BJ (cell line): ENCODE measurements around the gene PPP4R4. TPM values are rescaled to one million over a fixed set of nuclear protein-coding genes. Genes with fewer than 3 reads are reported as not detected.
"Not testable (repeated sequence)": the region's sequence is repeated elsewhere in the genome, so short reads cannot be mapped to it uniquely, and the experiment has no call there.

ENCODE experiments used
- CTCF ChIA-PET: fragments of 350-600 bp; formaldehyde crosslinking; extraction: SDS; loops from one replicate; lab custom pipeline; 2021; ENCODE audit warnings: antibody characterized with exemption, inconsistent platforms; lab: Yijun Ruan, JAX
- POLR2A ChIA-PET: fragments of 300-600 bp; sonication (Branson Sonifier 250); formaldehyde crosslinking; extraction: SDS; loops from one replicate; lab custom pipeline; 2021; ENCODE audit warnings: antibody characterized with exemption; lab: Charles Lee
- DNase-seq: peaks from one replicate; pipeline ENCODE4 v3.0.0-alpha.2; 2011; ENCODE audit warnings: low read depth
- H3K27me3 ChIP-seq: 2 replicates; pipeline ENCODE4 v1.6.0; 2011; ENCODE audit warnings: low read length; ENCODE audit not compliant: control insufficient read depth, insufficient read depth
- H3K36me3 ChIP-seq: 2 replicates; pipeline ENCODE4 v1.5.1; 2011; ENCODE audit warnings: low read length; ENCODE audit not compliant: control insufficient read depth, insufficient read depth
- H3K4me3 ChIP-seq: 2 replicates; pipeline ENCODE4 v1.5.1; 2011; ENCODE audit warnings: low read depth, mild to moderate bottlenecking, control low read depth, low read length
- polyA plus RNA-seq: library from polyadenylated mRNA; depleted of rRNA; stranded (reverse); fragments of >200 nt; gene quantifications from 2 replicates; pipeline ENCODE4 v1.2.3, GENCODE V29; 2011
- TF ChIP-seq, protein P1 (sequence below): IDR thresholded peaks from 2 replicates; pipeline ENCODE4 v1.5.1; 2011; ENCODE audit warnings: low read depth, mild to moderate bottlenecking, control low read depth, inconsistent platforms, low read length, moderate library complexity; ENCODE audit not compliant: insufficient read depth

Gene PPP4R4
- polyA plus RNA-seq, 1 experiment: 0.37 TPM

DNA sequence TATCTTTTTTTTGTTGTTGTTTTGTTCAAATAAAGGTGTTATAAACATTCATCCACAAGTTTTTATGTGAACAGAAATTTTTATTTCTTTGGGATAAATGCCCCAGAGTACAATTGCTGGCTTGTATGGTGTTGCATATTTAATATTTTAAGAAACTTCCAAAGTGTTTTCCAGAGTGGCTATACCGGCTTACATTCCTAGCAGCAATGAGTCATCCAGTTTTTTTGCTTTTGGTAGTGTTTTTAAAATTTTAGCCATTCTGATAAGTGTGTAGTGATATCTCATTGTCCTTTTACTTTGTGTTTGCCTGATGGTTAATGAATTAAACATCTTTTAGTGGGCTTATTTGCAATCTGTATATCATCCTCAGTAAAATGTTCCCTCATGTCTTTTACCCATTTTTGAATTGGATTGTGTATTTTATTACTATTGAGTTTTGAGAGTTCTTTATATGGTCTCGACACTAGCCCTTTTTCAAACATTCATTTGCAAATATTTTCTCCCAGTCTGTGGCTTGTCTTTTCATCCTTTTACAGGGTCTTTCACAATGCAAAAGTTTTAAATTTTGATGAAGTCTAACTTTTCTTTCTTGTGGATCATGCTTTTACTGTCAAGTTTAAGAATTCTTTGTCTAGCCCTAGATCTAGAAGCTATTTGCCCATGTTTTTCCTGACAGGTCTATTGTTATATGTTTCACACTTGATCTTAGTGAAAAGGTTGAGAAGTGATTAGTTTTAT is 29.5 kb downstream of the PPP4R4 start:
- ChIA-PET CTCF (no interaction called here), POLR2A (no interaction called here)
- no peak for DNase-seq
- no peaks in the 10 kb centered on the region for H3K27me3 ChIP-seq
- no peaks in the 10 kb centered on the region for H3K36me3 ChIP-seq
- TF ChIP-seq, protein P1, sequence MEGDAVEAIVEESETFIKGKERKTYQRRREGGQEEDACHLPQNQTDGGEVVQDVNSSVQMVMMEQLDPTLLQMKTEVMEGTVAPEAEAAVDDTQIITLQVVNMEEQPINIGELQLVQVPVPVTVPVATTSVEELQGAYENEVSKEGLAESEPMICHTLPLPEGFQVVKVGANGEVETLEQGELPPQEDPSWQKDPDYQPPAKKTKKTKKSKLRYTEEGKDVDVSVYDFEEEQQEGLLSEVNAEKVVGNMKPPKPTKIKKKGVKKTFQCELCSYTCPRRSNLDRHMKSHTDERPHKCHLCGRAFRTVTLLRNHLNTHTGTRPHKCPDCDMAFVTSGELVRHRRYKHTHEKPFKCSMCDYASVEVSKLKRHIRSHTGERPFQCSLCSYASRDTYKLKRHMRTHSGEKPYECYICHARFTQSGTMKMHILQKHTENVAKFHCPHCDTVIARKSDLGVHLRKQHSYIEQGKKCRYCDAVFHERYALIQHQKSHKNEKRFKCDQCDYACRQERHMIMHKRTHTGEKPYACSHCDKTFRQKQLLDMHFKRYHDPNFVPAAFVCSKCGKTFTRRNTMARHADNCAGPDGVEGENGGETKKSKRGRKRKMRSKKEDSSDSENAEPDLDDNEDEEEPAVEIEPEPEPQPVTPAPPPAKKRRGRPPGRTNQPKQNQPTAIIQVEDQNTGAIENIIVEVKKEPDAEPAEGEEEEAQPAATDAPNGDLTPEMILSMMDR: no peak
- no peak overlapping the region for H3K4me3 ChIP-seq

DNA sequence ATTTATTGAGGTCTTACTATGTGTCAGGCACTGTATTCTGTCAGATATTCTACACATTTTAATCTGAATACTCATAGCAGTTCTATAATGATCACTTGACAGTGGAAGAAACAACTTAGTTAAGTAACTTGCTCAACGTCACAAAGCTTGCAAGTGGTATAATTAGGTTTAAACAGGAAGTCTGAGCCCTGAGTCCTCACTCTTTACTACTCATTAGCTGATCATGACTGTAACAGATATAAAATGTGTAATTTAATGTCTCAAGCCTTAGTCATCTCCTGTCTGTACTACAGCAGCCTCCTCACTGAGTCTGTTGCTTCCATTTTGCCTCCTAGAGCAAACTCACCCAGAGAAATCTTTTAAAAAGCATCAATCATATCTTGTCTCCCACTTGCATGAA is 38.9 kb downstream of the PPP4R4 start:
- Histone ChIP-seq H3K27me3 (no peaks in the 10 kb centered on the region), H3K4me3 (no peak overlapping the region), H3K36me3 (no peaks in the 10 kb centered on the region)
- TF ChIP-seq, protein P1: no peak
- ChIA-PET CTCF (interaction anchor here (0.7 kb wide), 1 partner anchor 10 kb away, joined by 3 read pairs; no protein-coding TSS in a partner anchor), POLR2A (no interaction called here)
- peak; percentile 41 for DNase-seq

DNA sequence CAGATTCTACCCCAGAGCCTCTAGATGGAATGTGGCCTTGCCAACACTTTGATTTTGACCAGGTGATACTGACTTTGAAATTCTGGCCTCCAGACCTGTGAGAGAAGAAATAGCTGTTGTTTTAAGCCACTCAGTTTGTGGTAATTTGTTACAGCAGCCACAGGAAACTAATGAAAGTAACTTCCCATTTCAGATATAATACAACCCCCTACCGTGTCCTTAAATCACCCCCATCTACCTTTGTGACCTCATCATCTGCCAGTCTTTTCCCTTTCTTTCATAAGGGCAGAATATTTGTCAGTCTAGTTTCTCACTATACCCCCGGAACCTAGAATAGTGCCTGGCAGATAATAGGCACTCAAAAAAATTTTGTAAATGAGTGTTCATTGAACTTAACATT is 39.6 kb downstream of the PPP4R4 start:
- Histone ChIP-seq H3K4me3 (no peak overlapping the region), H3K36me3 (no peaks in the 10 kb centered on the region), H3K27me3 (no peaks in the 10 kb centered on the region)
- TF ChIP-seq, protein P1: no peak
- CTCF ChIA-PET: interaction anchor here (0.7 kb wide), 1 partner anchor 10 kb away, joined by 3 read pairs; no protein-coding TSS in a partner anchor
- POLR2A ChIA-PET: no interaction called here
- DNase-seq: no peak

DNA sequence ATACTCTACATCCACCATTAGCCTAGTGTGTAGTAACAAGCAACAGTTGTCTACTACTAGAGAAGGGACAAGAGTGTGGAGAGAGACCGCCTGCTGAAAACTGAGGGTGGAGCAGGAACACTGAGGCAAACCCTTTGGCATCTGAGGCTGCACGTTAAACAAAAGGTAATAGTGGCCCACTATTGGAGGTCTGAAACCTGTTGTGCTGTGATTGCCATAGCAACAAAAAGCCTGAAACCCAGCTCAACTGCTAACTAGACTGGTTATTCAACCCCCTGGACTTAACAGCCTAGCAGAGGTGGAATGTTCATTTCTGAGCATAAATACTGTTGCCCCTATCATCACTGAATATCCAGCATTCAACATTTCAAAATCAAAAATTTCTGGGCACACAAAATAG is 43.0 kb downstream of the PPP4R4 start:
- POLR2A ChIA-PET: no interaction called here

DNA sequence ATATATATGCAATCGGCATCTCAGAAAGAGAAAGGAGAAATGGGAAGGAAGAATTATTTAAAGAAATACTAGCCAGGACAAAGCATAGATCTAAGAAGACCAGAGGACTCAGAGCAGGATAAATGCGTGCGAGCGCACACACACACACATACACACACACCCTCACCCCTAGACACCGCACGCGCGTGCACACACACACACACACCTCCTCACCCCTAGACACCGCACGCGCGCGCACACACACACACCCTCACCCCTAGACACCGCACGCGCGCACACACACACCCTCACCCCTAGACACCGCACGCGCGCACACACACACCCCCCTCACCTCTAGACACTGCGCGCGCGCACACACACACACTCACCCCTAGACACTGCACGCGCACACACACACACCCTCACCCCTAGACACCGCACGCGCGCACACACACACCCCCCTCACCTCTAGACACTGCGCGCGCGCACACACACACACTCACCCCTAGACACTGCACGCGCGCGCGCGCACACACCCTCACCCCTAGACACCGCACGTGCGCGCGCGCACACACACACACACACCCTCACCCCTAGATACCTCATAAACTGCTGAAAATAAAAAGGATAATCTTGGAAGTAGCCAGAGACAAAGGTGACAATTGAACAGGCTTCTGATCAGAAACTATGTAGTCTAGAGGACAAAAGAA is 44.2 kb downstream of the PPP4R4 start:
- H3K27me3 ChIP-seq, DNase-seq, H3K4me3 ChIP-seq, H3K36me3 ChIP-seq: not testable (repeated sequence)
- ChIA-PET CTCF (interaction anchor here (0.6 kb wide), 1 partner anchor 38 kb away, joined by 4 read pairs; no protein-coding TSS in a partner anchor), POLR2A (interaction anchor here (0.7 kb wide), 1 partner anchor 1888 kb away, joined by 5 read pairs; no protein-coding TSS in a partner anchor)

More for the DNA sequence above, 43.0 kb downstream of the PPP4R4 start:
- CTCF ChIA-PET: no interaction called here
- H3K27me3 ChIP-seq: no peaks in the 10 kb centered on the region
- DNase-seq: no peak
- no peak overlapping the region for H3K4me3 ChIP-seq
- no peaks in the 10 kb centered on the region for H3K36me3 ChIP-seq
- TF ChIP-seq, protein P1: no peak
